Colonic mucosa (tissue), 4 donors: ENCODE results near the gene LIX1L. TPM values are rescaled to one million over a fixed set of nuclear protein-coding genes. Genes with fewer than 3 reads are reported as not detected.

ENCODE experiments used
- DNase-seq: peaks from one replicate; pipeline ENCODE4 v3.0.0-alpha.2; 2020
- H3K27ac ChIP-seq: fragments of 200-600 bp; one replicate; pipeline ENCODE4 v1.8.0; 2021
- H3K27me3 ChIP-seq: fragments of 200-600 bp; one replicate; pipeline ENCODE4 v1.8.0; 2021
- H3K36me3 ChIP-seq: fragments of 200-600 bp; one replicate; pipeline ENCODE4 v1.8.0; 2021
- H3K4me1 ChIP-seq: fragments of 200-600 bp; one replicate; pipeline ENCODE4 v1.8.0; 2021; ENCODE audit warnings: mild to moderate bottlenecking
- H3K4me3 ChIP-seq: fragments of 200-600 bp; one replicate; pipeline ENCODE4 v1.8.0; 2021
- H3K9ac ChIP-seq, 2 donors: one replicate each; pipeline ENCODE4 v1.7.0; 2013; ENCODE audit warnings: control low read depth in 2 of 2, low read depth in 2 of 2, low read length in 2 of 2
- H3K9me3 ChIP-seq: fragments of 200-600 bp; one replicate; pipeline ENCODE4 v1.8.0; 2021
- CTCF ChIP-seq: fragments of 200-600 bp; IDR thresholded peaks from one replicate; pipeline ENCODE4 v1.8.0; 2022; ENCODE audit warnings: antibody characterized with exemption, mild to moderate bottlenecking
- intact Hi-C: fragments of 100-400 bp; cut with DNase I; formaldehyde crosslinking; loops from one replicate; pipeline ENCODE4 v1.14.1; 2022
- total RNA-seq, 2 donors: library from RNA; stranded (reverse); fragmentation: NEBNext Ultra II Directional in 1 of 2; extraction: Animal tissue kit (Norgen Biotek cat#: 25700) in 1 of 2; gene quantifications; one replicate each; pipeline ENCODE4 v1.2.1, GENCODE V29; 2021
- donor health status: healthy.
- donor health status: DM: no; HTN: no; CAD: no.
- donor health status: DM: no; HTN: no; CAD: no.

LIX1L gene
- total RNA-seq, 2 donors from 2014 or later: 4.7 to 8.6 TPM

DNA sequence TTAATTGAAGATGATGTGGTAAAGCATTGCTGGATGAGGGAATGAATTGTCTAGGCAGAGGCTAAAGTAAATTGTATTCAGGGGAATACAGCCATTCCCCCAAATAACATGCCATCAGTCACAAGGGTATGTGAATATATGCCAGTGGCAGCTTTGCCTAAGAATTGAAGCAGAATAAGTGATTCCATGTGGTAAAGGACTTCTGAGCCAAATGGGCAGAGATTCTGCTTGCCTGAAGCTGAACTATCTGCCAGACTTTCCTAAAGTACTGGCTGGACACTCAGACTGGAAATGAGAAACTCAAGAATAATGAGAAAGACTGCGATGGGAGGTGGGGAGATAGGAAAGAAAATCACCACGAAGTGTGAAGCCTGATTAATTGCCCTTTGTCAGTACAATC is 2.4 kb downstream of the LIX1L start:
- peaks cover 9% of the 10 kb centered on the region for H3K27me3 ChIP-seq
- H3K9ac ChIP-seq: no peak overlapping the region
- no peaks in the 10 kb centered on the region for H3K36me3 ChIP-seq
- TF ChIP-seq CTCF: no peak
- no peak for DNase-seq
- no peaks in the 10 kb centered on the region for H3K9me3 ChIP-seq
- H3K27ac ChIP-seq: no peak overlapping the region
- no peak overlapping the region for H3K4me3 ChIP-seq
- intact Hi-C loops: loop anchor here (5.0 kb wide), 1 partner anchor 38 kb away; the partner anchor contains the start of gene PEX11B
- H3K4me1 ChIP-seq: peaks cover 8% of the 10 kb centered on the region

DNA sequence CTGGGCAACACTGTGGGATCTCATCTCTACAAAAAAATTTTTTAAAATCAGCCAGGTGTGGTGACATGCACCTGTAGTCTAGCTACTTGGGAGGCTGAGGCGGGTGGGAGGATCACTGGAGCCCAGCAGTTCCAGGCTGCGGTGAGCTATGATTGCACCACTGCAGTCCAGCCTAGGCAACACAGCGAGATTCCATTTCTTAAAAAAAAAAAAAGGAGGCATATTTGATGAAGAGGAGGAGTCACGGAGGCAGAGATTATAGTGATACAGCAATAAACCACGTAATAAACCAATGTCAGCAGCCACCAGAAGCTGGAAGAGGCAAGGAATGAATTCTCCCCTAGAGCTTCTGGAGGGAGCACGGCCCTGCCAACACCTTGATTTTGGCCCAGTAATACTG is 4.0 kb downstream of the LIX1L start:
- H3K27me3 ChIP-seq: no peaks in the 10 kb centered on the region
- no peak for TF ChIP-seq CTCF
- H3K27ac ChIP-seq: no peak overlapping the region
- no peak overlapping the region for H3K4me3 ChIP-seq
- no peak overlapping the region for H3K9ac ChIP-seq
- peaks cover 8% of the 10 kb centered on the region for H3K4me1 ChIP-seq
- intact Hi-C loops: no loop called here
- H3K36me3 ChIP-seq: no peaks in the 10 kb centered on the region
- DNase-seq: no peak
- no peaks in the 10 kb centered on the region for H3K9me3 ChIP-seq

DNA sequence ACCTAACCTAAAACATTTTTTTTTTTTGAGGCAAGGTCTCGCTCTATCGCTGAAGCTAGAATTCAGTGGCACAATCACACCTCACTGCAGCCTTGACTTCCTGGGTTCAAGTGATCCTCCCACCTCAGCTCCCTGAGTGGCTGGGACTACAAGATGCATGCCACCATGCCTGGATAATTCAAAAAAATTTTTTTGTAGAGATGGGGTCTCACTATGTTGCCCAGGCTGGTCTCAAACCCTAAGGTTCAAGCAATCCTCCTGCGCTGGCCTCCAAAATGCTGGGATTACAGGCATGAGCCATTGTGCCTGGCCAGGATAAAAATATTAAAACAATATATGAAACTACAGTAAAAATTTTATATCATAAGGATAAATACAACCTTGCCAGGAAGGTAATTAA is 4.9 kb downstream of the LIX1L start:
- no peak for DNase-seq
- Histone ChIP-seq H3K36me3 (no peaks in the 10 kb centered on the region), H3K4me3 (no peak overlapping the region), H3K9ac (no peak overlapping the region), H3K27ac (no peak overlapping the region), H3K4me1 (peaks cover 8% of the 10 kb centered on the region), H3K9me3 (no peaks in the 10 kb centered on the region), H3K27me3 (no peaks in the 10 kb centered on the region)
- no peak for TF ChIP-seq CTCF
- intact Hi-C loops: no loop called here

DNA sequence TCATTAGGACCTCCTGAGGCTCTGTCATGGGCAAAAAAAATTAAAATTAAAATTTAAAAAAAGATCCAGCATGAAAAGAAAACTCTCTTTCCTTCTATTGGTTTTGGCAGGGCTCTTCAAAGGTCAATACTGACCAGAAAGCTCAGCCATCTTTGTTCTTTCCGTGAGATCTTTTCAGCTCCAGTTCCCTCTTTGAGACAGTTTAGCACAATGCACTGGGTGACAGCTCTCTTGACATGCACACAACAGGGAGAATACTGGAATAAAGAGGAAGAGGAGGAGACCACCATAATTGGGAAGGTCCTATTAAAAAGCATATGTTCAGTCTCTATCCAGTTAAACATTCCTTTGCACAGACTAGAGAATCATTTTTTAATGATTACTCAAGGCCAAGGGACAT is 6.3 kb downstream of the LIX1L start:
- peaks cover 8% of the 10 kb centered on the region for H3K4me1 ChIP-seq

DNA sequence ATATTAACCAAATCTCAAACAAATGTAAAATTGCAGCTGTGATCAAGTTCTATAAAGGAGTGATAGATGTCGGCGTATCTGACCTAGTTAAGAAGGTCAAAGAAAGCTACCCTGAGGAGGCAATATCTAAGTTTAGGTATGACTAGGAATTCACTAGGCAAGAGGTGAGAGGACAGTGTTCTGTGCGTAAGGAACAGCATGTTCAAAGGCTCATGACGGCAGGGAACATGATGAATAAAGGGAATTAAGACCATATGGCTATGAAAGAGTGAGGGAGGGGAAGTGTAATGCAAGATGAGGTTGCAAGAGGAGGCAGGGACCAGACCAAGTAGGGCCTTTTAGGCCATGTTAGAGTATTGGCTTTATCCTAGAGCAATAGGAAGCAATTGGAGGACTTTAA is 8.6 kb downstream of the LIX1L start:
- no peak for DNase-seq
- H3K27ac ChIP-seq: no peak overlapping the region
- H3K9ac ChIP-seq: no peak overlapping the region
- no peaks in the 10 kb centered on the region for H3K27me3 ChIP-seq
- no peak overlapping the region for H3K4me3 ChIP-seq
- no peaks in the 10 kb centered on the region for H3K36me3 ChIP-seq
- no peaks in the 10 kb centered on the region for H3K4me1 ChIP-seq
- no peaks in the 10 kb centered on the region for H3K9me3 ChIP-seq
- intact Hi-C loops: no loop called here
- TF ChIP-seq CTCF: no peak

More for the DNA sequence above, 6.3 kb downstream of the LIX1L start:
- H3K27ac ChIP-seq: no peak overlapping the region
- intact Hi-C loops: no loop called here
- no peaks in the 10 kb centered on the region for H3K9me3 ChIP-seq
- no peak overlapping the region for H3K9ac ChIP-seq
- no peak overlapping the region for H3K4me3 ChIP-seq
- DNase-seq: no peak
- no peaks in the 10 kb centered on the region for H3K36me3 ChIP-seq
- TF ChIP-seq CTCF: no peak
- H3K27me3 ChIP-seq: no peaks in the 10 kb centered on the region

DNA sequence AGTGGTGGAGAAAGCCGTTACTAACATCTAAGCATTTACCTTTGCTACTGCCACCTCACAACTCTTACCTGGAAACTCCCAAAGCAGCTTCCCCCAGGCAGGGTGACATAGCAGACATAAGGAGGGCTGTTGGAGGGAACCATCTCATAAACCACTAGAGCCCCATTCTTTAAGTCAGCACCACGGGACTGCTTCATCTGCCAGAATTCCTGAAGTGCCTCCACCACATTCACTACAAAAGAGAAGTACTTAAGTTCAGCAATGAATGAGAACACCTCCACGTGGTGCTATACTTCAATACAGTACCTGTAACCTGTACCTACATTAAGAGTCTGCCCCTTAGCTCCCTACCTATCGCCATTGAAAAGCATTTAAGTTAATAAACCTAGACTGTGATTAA is 10.3 kb downstream of the LIX1L start:
- Histone ChIP-seq H3K4me1 (no peaks in the 10 kb centered on the region), H3K27me3 (no peaks in the 10 kb centered on the region), H3K27ac (no peak overlapping the region), H3K4me3 (no peak overlapping the region), H3K9ac (no peak overlapping the region), H3K36me3 (no peaks in the 10 kb centered on the region), H3K9me3 (no peaks in the 10 kb centered on the region)
- intact Hi-C loops: no loop called here
- no peak for TF ChIP-seq CTCF
- no peak for DNase-seq
